Neutrophil (primary cell): ENCODE measurements around the gene PLCB4.

Experiments
- H3K27ac ChIP-seq: fragments of 200-600 bp; sonication (generic); 2 replicates; pipeline ENCODE4 v1.5.1; 2016; ENCODE audit warnings: mild to moderate bottlenecking, moderate library complexity
- H3K27me3 ChIP-seq: fragments of 200-600 bp; sonication (generic); 2 replicates; pipeline ENCODE4 v1.6.0; 2016; ENCODE audit warnings: mild to moderate bottlenecking
- H3K36me3 ChIP-seq: fragments of 200-600 bp; sonication (generic); 2 replicates; pipeline ENCODE4 v1.5.1; 2017
- H3K4me1 ChIP-seq, 2 experiments: fragments of 200-600 bp in 1 of 2; sonication (generic) in 1 of 2; 1 replicate in 1 of 2; 2 replicates in 1 of 2; pipeline versions ENCODE4 v1.5.1 to v1.6.1; 2013 to 2016; ENCODE audit warnings: low read depth in 1 of 2, low read length in 1 of 2, mild to moderate bottlenecking in 1 of 2, moderate library complexity in 1 of 2; ENCODE audit not compliant: control insufficient read depth in 1 of 2, insufficient read depth in 1 of 2
- H3K4me3 ChIP-seq, 2 experiments: fragments of 200-600 bp in 1 of 2; sonication (generic) in 1 of 2; 1 replicate in 1 of 2; 2 replicates in 1 of 2; pipeline ENCODE4 v1.5.1; 2013 to 2016; ENCODE audit warnings: low read depth in 1 of 2, low read length in 1 of 2, mild to moderate bottlenecking in 1 of 2, moderate library complexity in 1 of 2
- H3K9me3 ChIP-seq: fragments of 200-600 bp; sonication (generic); 2 replicates; pipeline ENCODE4 v1.5.1; 2016
- TF ChIP-seq, protein P1 (sequence below): fragments of 200-600 bp; sonication (generic); IDR thresholded peaks from 2 replicates; pipeline ENCODE4 v1.5.1; 2016; ENCODE audit warnings: antibody characterized with exemption

Gene PLCB4

DNA sequence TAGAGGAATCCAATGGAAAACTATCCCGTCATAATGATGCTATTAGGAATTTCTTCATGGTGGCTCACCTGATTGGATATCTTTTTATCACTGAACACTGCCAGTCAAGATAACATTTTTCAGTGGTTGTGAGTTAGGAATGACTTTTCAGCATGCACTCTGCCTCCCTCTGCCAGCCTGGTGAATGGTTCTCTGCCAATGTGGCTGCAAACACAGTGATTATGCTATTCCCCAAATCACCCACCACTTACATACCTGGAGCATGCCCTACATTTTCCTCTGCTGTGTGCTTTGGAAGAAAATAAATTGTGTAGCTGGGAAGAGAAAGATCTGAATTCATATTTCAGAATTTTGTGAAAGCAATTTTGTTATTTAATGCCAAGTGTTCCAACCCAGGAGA lies 342.9 kb downstream of the PLCB4 start:
- Histone ChIP-seq H3K4me3 (no peak overlapping the region), H3K27ac (no peak overlapping the region), H3K4me1 (no peaks in the 10 kb centered on the region), H3K27me3 (no peaks in the 10 kb centered on the region), H3K9me3 (no peaks in the 10 kb centered on the region), H3K36me3 (no peaks in the 10 kb centered on the region)
- TF ChIP-seq, protein P1, sequence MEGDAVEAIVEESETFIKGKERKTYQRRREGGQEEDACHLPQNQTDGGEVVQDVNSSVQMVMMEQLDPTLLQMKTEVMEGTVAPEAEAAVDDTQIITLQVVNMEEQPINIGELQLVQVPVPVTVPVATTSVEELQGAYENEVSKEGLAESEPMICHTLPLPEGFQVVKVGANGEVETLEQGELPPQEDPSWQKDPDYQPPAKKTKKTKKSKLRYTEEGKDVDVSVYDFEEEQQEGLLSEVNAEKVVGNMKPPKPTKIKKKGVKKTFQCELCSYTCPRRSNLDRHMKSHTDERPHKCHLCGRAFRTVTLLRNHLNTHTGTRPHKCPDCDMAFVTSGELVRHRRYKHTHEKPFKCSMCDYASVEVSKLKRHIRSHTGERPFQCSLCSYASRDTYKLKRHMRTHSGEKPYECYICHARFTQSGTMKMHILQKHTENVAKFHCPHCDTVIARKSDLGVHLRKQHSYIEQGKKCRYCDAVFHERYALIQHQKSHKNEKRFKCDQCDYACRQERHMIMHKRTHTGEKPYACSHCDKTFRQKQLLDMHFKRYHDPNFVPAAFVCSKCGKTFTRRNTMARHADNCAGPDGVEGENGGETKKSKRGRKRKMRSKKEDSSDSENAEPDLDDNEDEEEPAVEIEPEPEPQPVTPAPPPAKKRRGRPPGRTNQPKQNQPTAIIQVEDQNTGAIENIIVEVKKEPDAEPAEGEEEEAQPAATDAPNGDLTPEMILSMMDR = no peak

DNA sequence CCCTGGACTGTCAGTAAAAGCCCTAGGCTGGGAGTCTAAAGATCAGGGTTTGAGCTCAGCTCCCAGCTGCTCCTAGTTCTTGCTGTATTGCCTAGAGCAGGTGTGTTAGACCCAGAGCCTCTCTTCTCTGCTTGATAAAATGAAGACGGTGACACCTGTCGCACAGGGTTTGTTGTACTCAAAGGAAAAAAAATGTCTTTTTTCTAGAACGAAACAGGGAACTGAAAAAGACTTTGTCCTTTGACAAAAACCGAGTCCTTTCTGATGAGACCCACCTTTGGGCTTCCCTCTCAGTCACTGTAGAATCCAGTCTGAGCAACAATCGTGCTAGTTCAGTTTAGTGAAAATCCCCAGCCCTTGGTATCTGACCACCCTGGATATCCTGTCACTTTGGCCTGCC lies 343.4 kb downstream of the PLCB4 start:
- no peaks in the 10 kb centered on the region for H3K27me3 ChIP-seq
- TF ChIP-seq, protein P1 = no peak
- no peaks in the 10 kb centered on the region for H3K36me3 ChIP-seq
- H3K4me3 ChIP-seq = no peak overlapping the region
- no peaks in the 10 kb centered on the region for H3K9me3 ChIP-seq
- H3K4me1 ChIP-seq = no peaks in the 10 kb centered on the region
- no peak overlapping the region for H3K27ac ChIP-seq

DNA sequence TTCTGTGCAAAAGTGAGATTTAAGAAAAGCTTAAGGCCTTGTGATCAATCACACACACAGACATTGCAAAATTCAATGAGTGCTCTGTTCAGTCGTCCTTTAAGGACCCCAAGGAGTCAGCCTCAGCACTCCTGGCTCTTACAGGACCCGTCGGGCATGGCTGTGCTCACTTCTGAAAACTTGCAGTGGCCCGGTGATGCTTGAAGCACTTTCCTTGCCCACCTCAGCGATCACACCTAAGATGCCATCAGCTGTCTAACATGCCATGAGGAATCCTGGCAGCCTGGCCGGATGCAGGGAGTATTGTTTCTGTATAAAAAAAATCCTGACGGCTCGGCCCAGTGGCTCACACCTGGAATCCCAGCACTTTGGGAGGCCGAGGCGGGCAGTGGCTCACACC lies 344.1 kb downstream of the PLCB4 start:
- no peak overlapping the region for H3K4me3 ChIP-seq
- H3K27ac ChIP-seq = no peak overlapping the region
- TF ChIP-seq, protein P1 = no peak
- H3K36me3 ChIP-seq = no peaks in the 10 kb centered on the region
- no peaks in the 10 kb centered on the region for H3K27me3 ChIP-seq
- no peaks in the 10 kb centered on the region for H3K4me1 ChIP-seq
- no peaks in the 10 kb centered on the region for H3K9me3 ChIP-seq

DNA sequence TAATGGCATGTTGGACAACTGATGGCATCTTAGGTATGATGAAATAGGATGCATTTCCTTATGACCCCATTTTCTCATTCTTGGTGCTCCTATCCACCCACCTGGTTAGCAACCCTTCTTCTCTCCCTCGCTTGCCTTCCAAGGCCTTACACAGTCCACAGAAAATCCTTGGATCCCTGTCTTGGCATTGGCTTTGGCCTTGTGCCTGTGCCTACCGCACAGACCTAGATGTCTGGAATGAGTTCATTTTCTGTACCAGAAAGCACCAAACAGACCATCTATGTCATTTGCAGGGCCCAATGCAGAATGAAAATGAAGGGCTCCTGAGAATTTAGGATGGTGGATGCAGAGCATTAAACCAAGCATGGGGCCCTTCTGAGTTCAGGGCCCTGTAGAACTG lies 346.5 kb downstream of the PLCB4 start:
- Histone ChIP-seq H3K4me1 (no peaks in the 10 kb centered on the region), H3K9me3 (no peaks in the 10 kb centered on the region), H3K36me3 (no peaks in the 10 kb centered on the region), H3K27me3 (no peaks in the 10 kb centered on the region), H3K27ac (no peak overlapping the region), H3K4me3 (no peak overlapping the region)
- TF ChIP-seq, protein P1 = no peak

DNA sequence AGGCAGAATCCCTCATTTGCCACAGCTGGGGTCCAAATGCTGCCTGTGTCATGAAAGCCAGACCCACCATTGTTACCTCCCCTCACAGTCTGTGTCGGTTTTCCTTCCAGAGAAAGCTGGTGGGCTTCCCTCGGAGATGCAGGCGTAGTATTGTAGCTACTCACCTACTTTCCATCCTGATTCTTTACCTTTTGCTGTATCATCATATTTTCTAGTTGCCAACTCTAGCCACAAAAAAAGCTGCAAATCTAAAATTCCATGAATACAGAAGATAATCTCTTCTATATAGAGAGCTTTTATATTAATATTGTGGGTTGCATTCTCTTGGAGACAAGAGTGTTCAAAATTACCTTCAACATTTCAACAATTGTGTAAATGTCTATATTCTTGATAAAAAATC lies 347.5 kb downstream of the PLCB4 start:
- H3K27ac ChIP-seq = no peak overlapping the region
- no peaks in the 10 kb centered on the region for H3K36me3 ChIP-seq
- TF ChIP-seq, protein P1 = no peak
- no peaks in the 10 kb centered on the region for H3K27me3 ChIP-seq
- no peaks in the 10 kb centered on the region for H3K4me1 ChIP-seq
- H3K9me3 ChIP-seq = no peaks in the 10 kb centered on the region
- no peak overlapping the region for H3K4me3 ChIP-seq

DNA sequence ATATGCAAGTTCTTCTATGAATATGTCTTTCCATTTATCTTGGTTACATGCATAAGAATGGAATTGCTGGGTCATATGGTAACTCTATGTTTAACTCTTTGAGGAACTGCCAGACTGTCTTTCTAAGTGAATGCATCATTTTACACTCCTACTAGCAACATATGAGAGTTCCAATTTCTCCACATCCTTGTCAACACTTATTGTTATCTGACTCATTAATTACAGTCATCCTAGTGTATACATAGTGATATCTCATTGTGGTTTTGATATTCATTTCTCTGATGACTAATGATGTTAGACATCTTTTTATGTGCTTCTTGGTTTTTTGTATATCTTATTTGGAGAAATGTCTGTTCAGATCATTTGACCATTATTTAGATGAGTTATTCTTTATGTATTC lies 348.8 kb downstream of the PLCB4 start:
- no peaks in the 10 kb centered on the region for H3K9me3 ChIP-seq
- TF ChIP-seq, protein P1 = no peak
- H3K4me3 ChIP-seq = no peak overlapping the region
- H3K4me1 ChIP-seq = no peaks in the 10 kb centered on the region
- no peak overlapping the region for H3K27ac ChIP-seq
- no peaks in the 10 kb centered on the region for H3K27me3 ChIP-seq
- H3K36me3 ChIP-seq = no peaks in the 10 kb centered on the region
